Omental fat pad (tissue), 4 donors: ENCODE measurements around the gene ZNF227. TPM values are rescaled to one million over a fixed set of nuclear protein-coding genes. Genes with fewer than 3 reads are reported as not detected.
"Not testable (repeated sequence)": the region's sequence is repeated elsewhere in the genome, so short reads cannot be mapped to it uniquely, and the experiment has no call there.

ENCODE experiments used
- ATAC-seq: fragments of 150-250 bp; one replicate; pipeline ENCODE4 v1.9.1; 2016; ENCODE audit warnings: mild to moderate bottlenecking, moderate library complexity; ENCODE audit not compliant: low FRiP score
- DNase-seq: peaks from one replicate; pipeline ENCODE4 v3.0.0-alpha.2; 2019; ENCODE audit warnings: low spot score
- CTCF ChIP-seq, 3 donors: fragments of 450-650 bp; IDR thresholded peaks; one replicate each; pipeline ENCODE4 v1.5.1; 2016 to 2017; ENCODE audit warnings: antibody characterized with exemption in 3 of 3, mild to moderate bottlenecking in 3 of 3, moderate library complexity in 2 of 3
- total RNA-seq, 4 donors: library from RNA; depleted of rRNA; stranded (reverse); fragments of >200 nt; gene quantifications; one replicate each; pipeline ENCODE4 v1.1.0, GENCODE V29; 2016

Gene ZNF227
- total RNA-seq, 4 donors from 2014 or later, result 6.6 to 17.7 (median 10.8) TPM

GRCh38 chr19:44182145-44182544 is 30.2 kb upstream of the ZNF227 start:
- TF ChIP-seq CTCF (IDR thresholded peaks at IDR 0.05), result no peak
- ATAC-seq, result no peak
- no peak for DNase-seq

GRCh38 chr19:44190020-44190419 is 22.3 kb upstream of the ZNF227 start:
- ATAC-seq (no peak), DNase-seq (no peak)
- TF ChIP-seq CTCF (IDR thresholded peaks at IDR 0.05), result no peak

- DNase-seq (no peak), ATAC-seq (no peak)
- no peak for TF ChIP-seq CTCF (IDR thresholded peaks at IDR 0.05)
Measured at GRCh38 chr19:44192127-44192526, 20.2 kb upstream of the ZNF227 start.

GRCh38 chr19:44196772-44197171 is 15.6 kb upstream of the ZNF227 start:
- ATAC-seq (no peak), DNase-seq (no peak)
- TF ChIP-seq CTCF (IDR thresholded peaks at IDR 0.05), result no peak

- ATAC-seq (no peak), DNase-seq (no peak)
- TF ChIP-seq CTCF (IDR thresholded peaks at IDR 0.05), result no peak
Measured at GRCh38 chr19:44202470-44202869, 9.9 kb upstream of the ZNF227 start.

- ATAC-seq, result no peak
- no peak for TF ChIP-seq CTCF (IDR thresholded peaks at IDR 0.05)
Measured at GRCh38 chr19:44202974-44203373, 9.4 kb upstream of the ZNF227 start.

GRCh38 chr19:44203877-44204276 is 8.5 kb upstream of the ZNF227 start:
- ATAC-seq, DNase-seq: not testable (repeated sequence)

More at GRCh38 chr19:44202974-44203373, 9.4 kb upstream of the ZNF227 start:
- DNase-seq, result no peak

GRCh38 chr19:44204772-44205171 is 7.6 kb upstream of the ZNF227 start:
- TF ChIP-seq CTCF (IDR thresholded peaks at IDR 0.05), result no peak
- DNase-seq (no peak), ATAC-seq (no peak)
